Osteoblast (primary cell): ENCODE data around the gene KIF26B. TPM values are rescaled to one million over a fixed set of nuclear protein-coding genes. Genes with fewer than 3 reads are reported as not detected.

Experiments
- DNase-seq: peaks from one replicate; pipeline ENCODE4 v3.0.0; 2011; ENCODE audit warnings: low spot score, mixed read lengths; ENCODE audit not compliant: insufficient read length; ENCODE audit errors: missing footprints
- H2AFZ ChIP-seq: 2 replicates; pipeline ENCODE4 v1.6.0; 2011; ENCODE audit warnings: mild to moderate bottlenecking, low read length
- H3K27ac ChIP-seq: 2 replicates; pipeline ENCODE4 v1.5.1; 2011; ENCODE audit warnings: mild to moderate bottlenecking, low read depth, low read length, moderate library complexity
- H3K27me3 ChIP-seq: 2 replicates; pipeline ENCODE4 v1.6.0; 2012; ENCODE audit warnings: mild to moderate bottlenecking, control low read depth, inconsistent platforms, low read length, moderate library complexity; ENCODE audit not compliant: insufficient read depth
- H3K36me3 ChIP-seq: 2 replicates; pipeline ENCODE4 v1.5.1; 2011; ENCODE audit warnings: mild to moderate bottlenecking, low read length, control low read depth, moderate library complexity; ENCODE audit not compliant: insufficient read depth
- H3K4me1 ChIP-seq: 2 replicates; pipeline ENCODE4 v1.5.1; 2011; ENCODE audit warnings: mild to moderate bottlenecking, low read length, control low read depth, moderate library complexity; ENCODE audit not compliant: insufficient read depth
- H3K4me2 ChIP-seq: 2 replicates; pipeline ENCODE4 v1.6.0; 2011; ENCODE audit warnings: mild to moderate bottlenecking, low read length; ENCODE audit not compliant: insufficient read depth
- H3K4me3 ChIP-seq: fragments of 200-600 bp; sonication (generic); 3 replicates; pipeline ENCODE4 v1.5.1; 2012; ENCODE audit warnings: mild to moderate bottlenecking, low read length, inconsistent platforms; ENCODE audit not compliant: insufficient read depth
- H3K79me2 ChIP-seq: 2 replicates; pipeline ENCODE4 v1.6.0; 2012; ENCODE audit warnings: mild to moderate bottlenecking, low read length, control low read depth, inconsistent platforms; ENCODE audit not compliant: insufficient read depth
- H3K9me3 ChIP-seq: 2 replicates; pipeline ENCODE4 v1.5.1; 2011; ENCODE audit warnings: low read depth, low read length, control low read depth
- H4K20me1 ChIP-seq: 2 replicates; pipeline ENCODE4 v1.6.0; 2012; ENCODE audit warnings: mild to moderate bottlenecking, low read length, control low read depth; ENCODE audit not compliant: insufficient read depth
- CTCF ChIP-seq: IDR thresholded peaks from 2 replicates; pipeline ENCODE4 v1.5.1; 2011; ENCODE audit warnings: mild to moderate bottlenecking, low read depth, low read length, moderate library complexity; ENCODE audit errors: extremely low read depth
- total RNA-seq: library from RNA; depleted of rRNA; stranded (reverse); fragments of >200 nt; gene quantifications from 2 replicates; pipeline ENCODE4 v1.2.3, GENCODE V29; 2012

Gene KIF26B
- total RNA-seq, 1 donor = 22.1 TPM

- Histone ChIP-seq H3K4me3 (no peak overlapping the region), H2AFZ (no peak overlapping the region), H3K27ac (no peak overlapping the region), H3K4me2 (no peak overlapping the region), H4K20me1 (peaks cover 2% of the 10 kb centered on the region), H3K9me3 (no peaks in the 10 kb centered on the region), H3K4me1 (no peaks in the 10 kb centered on the region), H3K36me3 (no peaks in the 10 kb centered on the region), H3K27me3 (peaks cover 4% of the 10 kb centered on the region), H3K79me2 (no peaks in the 10 kb centered on the region)
- TF ChIP-seq CTCF = no peak
- no peak for DNase-seq
These were observed 298.8 kb downstream of the KIF26B start for GRCh38 chr1:245453541-245453940.

- H3K4me1 ChIP-seq = no peaks in the 10 kb centered on the region
- TF ChIP-seq CTCF = no peak
- no peaks in the 10 kb centered on the region for H3K79me2 ChIP-seq
These were observed 299.3 kb downstream of the KIF26B start for GRCh38 chr1:245454051-245454450.

GRCh38 chr1:245457562-245457961 is 302.8 kb downstream of the KIF26B start:
- H3K79me2 ChIP-seq = no peaks in the 10 kb centered on the region
- H3K27me3 ChIP-seq = no peaks in the 10 kb centered on the region
- H4K20me1 ChIP-seq = no peaks in the 10 kb centered on the region
- no peak for TF ChIP-seq CTCF
- no peak overlapping the region for H3K4me2 ChIP-seq
- no peak overlapping the region for H3K27ac ChIP-seq
- H2AFZ ChIP-seq = no peak overlapping the region
- DNase-seq = no peak
- H3K36me3 ChIP-seq = no peaks in the 10 kb centered on the region
- no peak overlapping the region for H3K4me3 ChIP-seq
- no peaks in the 10 kb centered on the region for H3K9me3 ChIP-seq
- no peaks in the 10 kb centered on the region for H3K4me1 ChIP-seq

More at GRCh38 chr1:245454051-245454450, 299.3 kb downstream of the KIF26B start:
- Histone ChIP-seq H3K4me3 (no peak overlapping the region), H3K27me3 (no peaks in the 10 kb centered on the region), H4K20me1 (peaks cover 2% of the 10 kb centered on the region), H3K9me3 (no peaks in the 10 kb centered on the region), H3K27ac (no peak overlapping the region), H3K4me2 (no peak overlapping the region), H3K36me3 (no peaks in the 10 kb centered on the region), H2AFZ (no peak overlapping the region)
- DNase-seq = no peak

- no peak for TF ChIP-seq CTCF
- no peak overlapping the region for H3K4me2 ChIP-seq
- H3K4me1 ChIP-seq = no peaks in the 10 kb centered on the region
- no peaks in the 10 kb centered on the region for H3K27me3 ChIP-seq
- DNase-seq = no peak
- H2AFZ ChIP-seq = no peak overlapping the region
- H3K79me2 ChIP-seq = no peaks in the 10 kb centered on the region
- H3K9me3 ChIP-seq = no peaks in the 10 kb centered on the region
- H3K36me3 ChIP-seq = no peaks in the 10 kb centered on the region
- no peaks in the 10 kb centered on the region for H4K20me1 ChIP-seq
- H3K27ac ChIP-seq = no peak overlapping the region
- no peak overlapping the region for H3K4me3 ChIP-seq
These were observed 303.4 kb downstream of the KIF26B start for GRCh38 chr1:245458234-245458633.
